ENCODE measurements around the gene PHRF1.

Gene PHRF1

DNA sequence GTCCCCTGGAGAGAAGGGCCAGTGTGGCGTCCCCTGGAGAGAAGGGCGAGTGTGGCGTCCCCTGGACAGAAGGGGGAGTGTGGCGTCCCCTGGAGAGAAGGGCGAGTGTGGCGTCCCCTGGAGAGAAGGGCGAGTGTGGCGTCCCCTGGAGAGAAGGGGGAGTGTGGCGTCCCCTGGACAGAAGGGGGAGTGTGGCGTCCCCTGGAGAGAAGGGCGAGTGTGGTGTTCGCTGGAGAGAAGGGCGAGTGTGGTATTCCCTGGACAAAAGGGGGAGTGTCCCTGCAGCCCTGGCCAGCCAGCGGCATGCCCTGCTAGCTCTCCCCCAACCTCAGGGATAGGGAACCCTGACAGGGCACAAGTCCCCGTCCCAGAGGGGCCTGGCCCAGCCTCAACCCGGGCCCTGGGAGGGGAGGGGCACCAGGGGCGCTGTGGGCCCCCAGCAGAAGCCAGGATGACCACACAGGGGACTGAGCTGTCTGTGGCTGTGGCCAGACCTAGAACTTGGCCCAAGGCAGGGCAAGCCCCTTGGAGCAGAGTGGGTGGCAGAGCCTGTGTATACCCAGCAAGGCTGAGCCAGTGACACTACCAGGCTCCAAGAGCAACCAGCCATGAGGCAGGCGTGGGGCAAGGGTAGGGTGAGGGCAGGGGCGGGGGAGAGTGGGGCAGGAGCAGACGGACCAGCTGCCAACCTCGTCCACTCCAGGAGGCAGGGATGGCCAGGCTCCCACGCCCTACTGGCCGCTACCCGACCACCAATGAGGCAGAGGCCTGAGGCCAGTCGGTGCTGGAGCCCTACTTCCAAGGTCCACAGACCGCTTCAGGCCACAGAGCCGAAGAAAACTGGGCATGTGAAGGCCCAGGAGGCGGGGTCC lies 45.1 kb upstream of the PHRF1 start:
- no peak for DNase-seq
- H3K4me3 ChIP-seq (ENCODE audit: low read depth, low read length), result no peak overlapping the region
- no peak overlapping the region for H3K27ac ChIP-seq
- in situ Hi-C loops (cut with HindIII; ENCODE audit: low pct_ligation_motif_present, low sequenced_read_pairs), result no loop called here
- peaks cover 23% of the 10 kb centered on the region for H3K36me3 ChIP-seq (replicated peaks)
- TF ChIP-seq, protein P1, sequence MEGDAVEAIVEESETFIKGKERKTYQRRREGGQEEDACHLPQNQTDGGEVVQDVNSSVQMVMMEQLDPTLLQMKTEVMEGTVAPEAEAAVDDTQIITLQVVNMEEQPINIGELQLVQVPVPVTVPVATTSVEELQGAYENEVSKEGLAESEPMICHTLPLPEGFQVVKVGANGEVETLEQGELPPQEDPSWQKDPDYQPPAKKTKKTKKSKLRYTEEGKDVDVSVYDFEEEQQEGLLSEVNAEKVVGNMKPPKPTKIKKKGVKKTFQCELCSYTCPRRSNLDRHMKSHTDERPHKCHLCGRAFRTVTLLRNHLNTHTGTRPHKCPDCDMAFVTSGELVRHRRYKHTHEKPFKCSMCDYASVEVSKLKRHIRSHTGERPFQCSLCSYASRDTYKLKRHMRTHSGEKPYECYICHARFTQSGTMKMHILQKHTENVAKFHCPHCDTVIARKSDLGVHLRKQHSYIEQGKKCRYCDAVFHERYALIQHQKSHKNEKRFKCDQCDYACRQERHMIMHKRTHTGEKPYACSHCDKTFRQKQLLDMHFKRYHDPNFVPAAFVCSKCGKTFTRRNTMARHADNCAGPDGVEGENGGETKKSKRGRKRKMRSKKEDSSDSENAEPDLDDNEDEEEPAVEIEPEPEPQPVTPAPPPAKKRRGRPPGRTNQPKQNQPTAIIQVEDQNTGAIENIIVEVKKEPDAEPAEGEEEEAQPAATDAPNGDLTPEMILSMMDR (IDR thresholded peaks at IDR 0.05; ENCODE audit: low read depth, low read length, missing control alignments), result no peak
- no peaks in the 10 kb centered on the region for H3K27me3 ChIP-seq (replicated peaks)

DNA sequence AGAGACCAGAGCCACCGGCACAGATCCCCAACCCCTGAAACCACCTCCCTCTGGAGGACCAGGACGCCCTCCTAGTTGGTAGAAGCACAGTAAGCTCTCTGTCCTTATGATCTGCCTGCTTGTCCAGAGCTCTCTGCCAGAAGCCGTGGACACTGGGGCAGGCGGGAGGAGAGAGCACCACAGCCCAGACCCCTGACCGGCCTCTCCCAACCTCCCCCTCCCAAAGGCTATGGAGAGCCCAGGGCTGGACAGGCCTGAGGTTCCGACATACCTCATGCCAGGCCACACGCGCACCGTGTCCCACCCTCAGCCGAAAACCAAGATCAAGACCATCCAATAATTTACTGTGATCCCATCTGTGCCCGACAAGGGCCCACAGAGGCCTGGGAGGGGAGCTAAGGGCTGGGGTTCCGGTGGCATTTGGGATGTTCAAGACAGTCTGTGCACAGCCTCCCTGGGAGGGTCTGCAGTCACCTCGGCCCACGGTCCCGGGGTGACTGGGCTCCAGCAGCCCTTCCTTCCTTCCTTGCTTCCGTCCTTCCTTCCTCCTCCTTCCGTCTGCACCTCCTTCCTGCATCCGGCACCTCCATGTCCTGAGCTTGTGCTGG lies 44.2 kb upstream of the PHRF1 start:
- in situ Hi-C loops (cut with HindIII; ENCODE audit: low pct_ligation_motif_present, low sequenced_read_pairs), result no loop called here
- Histone ChIP-seq H3K36me3 (replicated peaks) (peaks cover 23% of the 10 kb centered on the region), H3K27ac (no peak overlapping the region), H3K27me3 (replicated peaks) (no peaks in the 10 kb centered on the region), H3K4me3 (ENCODE audit: low read depth, low read length) (no peak overlapping the region)
- TF ChIP-seq, protein P1 (IDR thresholded peaks at IDR 0.05; ENCODE audit: low read depth, low read length, missing control alignments), result no peak
- no peak for DNase-seq

DNA sequence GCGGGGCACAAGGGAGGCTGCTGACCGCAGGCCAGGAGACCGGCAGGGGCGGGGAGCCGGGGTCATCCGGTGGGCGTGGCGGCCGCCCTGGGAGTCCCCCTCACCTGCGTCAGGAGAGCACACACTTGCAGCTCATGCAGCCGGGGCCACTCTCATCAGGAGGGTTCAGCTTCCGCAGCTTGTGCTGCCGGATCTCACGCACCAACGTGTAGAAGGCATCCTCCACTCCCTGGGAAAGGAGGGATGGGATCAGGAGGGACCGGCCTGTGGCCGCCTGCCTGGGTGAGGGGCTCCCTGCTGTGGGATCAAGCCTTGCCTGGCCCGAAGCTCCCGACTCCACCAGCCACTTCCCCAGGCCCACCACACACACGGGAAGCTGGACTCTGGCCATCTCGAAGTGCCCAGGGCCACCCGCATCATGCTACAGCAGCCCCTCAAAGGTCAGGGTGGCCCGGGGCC lies 43.7 kb upstream of the PHRF1 start:
- TF ChIP-seq, protein P1 (IDR thresholded peaks at IDR 0.05; ENCODE audit: low read depth, low read length, missing control alignments), result no peak
- Histone ChIP-seq H3K4me3 (ENCODE audit: low read depth, low read length) (no peak overlapping the region), H3K27me3 (replicated peaks) (no peaks in the 10 kb centered on the region), H3K36me3 (replicated peaks) (peaks cover 23% of the 10 kb centered on the region), H3K27ac (no peak overlapping the region)
- in situ Hi-C loops (cut with HindIII; ENCODE audit: low pct_ligation_motif_present, low sequenced_read_pairs), result no loop called here
- no peak for DNase-seq

DNA sequence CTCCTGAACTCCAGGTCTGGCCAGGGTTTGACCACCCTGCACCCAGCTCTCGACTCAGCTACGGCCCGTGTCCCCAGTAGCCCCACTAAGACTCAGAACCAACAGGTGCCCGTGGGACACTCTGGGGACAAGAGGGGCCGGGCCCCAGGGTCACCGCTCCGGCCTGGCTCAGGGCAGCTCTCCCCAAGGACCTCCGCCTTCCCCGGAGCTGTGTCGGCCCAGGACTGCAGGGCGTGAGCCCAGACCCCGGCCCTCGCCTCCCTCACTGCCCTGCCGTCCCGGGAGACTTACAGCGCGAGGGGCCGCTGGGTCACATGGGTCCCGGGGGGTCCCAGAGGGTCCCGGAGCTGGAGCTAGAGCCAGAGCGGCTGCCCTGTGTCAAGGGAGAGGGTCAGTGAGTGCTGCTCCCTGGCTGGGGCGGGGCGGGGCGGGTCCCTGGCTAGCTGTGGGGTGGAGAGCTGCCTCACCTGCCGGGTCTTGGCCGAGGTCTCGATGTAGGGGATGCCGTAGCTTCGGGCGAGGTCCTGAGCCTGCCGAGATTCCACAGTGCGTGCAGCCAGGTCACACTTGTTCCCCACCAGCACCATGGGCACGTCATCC lies 43.2 kb upstream of the PHRF1 start:
- no peak overlapping the region for H3K27ac ChIP-seq
- TF ChIP-seq, protein P1 (IDR thresholded peaks at IDR 0.05; ENCODE audit: low read depth, low read length, missing control alignments), result no peak

DNA sequence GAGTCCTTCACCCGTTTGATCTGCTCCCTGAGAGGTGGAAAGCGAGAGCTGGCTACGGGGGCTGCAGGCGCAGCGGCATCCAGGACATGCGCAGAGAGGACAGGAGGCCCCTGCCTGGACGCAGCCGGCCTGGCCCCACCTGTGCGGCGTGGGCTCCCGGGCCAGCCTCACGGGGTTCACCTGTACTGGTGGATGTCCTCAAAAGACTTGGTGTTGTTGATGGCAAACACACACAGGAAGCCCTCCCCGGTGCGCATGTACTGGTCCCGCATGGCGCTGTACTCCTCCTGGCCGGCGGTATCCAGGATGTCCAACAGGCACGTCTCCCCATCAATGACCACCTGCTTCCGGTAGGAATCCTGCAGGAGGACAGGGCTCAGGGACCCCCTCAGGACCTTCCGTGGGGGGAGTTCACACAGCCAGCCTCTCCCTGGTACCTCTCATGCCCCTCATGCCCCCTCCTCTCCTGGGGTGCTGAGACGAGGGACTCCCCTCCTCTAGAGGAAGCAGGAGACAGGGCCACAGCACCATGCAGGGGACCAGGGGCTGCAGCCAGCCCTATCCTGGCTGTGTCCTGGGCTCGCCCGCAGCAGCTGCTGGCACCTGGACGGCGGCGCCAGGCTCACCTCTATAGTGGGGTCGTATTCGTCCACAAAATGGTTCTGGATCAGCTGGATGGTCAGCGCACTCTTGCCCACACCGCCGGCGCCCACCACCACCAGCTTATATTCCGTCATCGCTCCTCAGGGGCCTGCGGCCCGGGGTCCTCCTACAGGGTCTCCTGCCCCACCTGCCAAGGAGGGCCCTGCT lies 42.5 kb upstream of the PHRF1 start:
- TF ChIP-seq, protein P1 (IDR thresholded peaks at IDR 0.05; ENCODE audit: low read depth, low read length, missing control alignments), result no peak
- no peak overlapping the region for H3K27ac ChIP-seq
- no peak for DNase-seq
- H3K27me3 ChIP-seq (replicated peaks), result no peaks in the 10 kb centered on the region
- H3K4me3 ChIP-seq (ENCODE audit: low read depth, low read length), result peak overlapping the region; percentile 73
- peaks cover 23% of the 10 kb centered on the region for H3K36me3 ChIP-seq (replicated peaks)
- in situ Hi-C loops (cut with HindIII; ENCODE audit: low pct_ligation_motif_present, low sequenced_read_pairs), result no loop called here

More for the DNA sequence above, 43.2 kb upstream of the PHRF1 start:
- H3K4me3 ChIP-seq (ENCODE audit: low read depth, low read length), result no peak overlapping the region
- in situ Hi-C loops (cut with HindIII; ENCODE audit: low pct_ligation_motif_present, low sequenced_read_pairs), result no loop called here
- H3K36me3 ChIP-seq (replicated peaks), result peaks cover 23% of the 10 kb centered on the region
- DNase-seq, result no peak
- no peaks in the 10 kb centered on the region for H3K27me3 ChIP-seq (replicated peaks)
